ENCODE results near the gene UBE2M.
"Not testable (repeated sequence)": the region's sequence is repeated elsewhere in the genome, so short reads cannot be mapped to it uniquely, and the experiment has no call there.

The UBE2M gene

GRCh38 chr19:58558066-58558622 lies at the start of gene UBE2M:
UBE2M (minus strand) TSS chr19:58558611; CDS start chr19:58558381, 230 bp downstream.
- TF ChIP-seq CTCF (IDR thresholded peaks at IDR 0.05): no peak
- peaks cover 43% of the 10 kb centered on the region for H3K4me1 ChIP-seq

GRCh38 chr19:58607213-58607612 lies 48.8 kb upstream of the UBE2M start:
- H3K27ac ChIP-seq; H3K4me2 ChIP-seq (ENCODE audit: low read length); H3K27me3 ChIP-seq (ENCODE audit: control insufficient read depth, insufficient read depth, low read length); H2AFZ ChIP-seq; H3K79me2 ChIP-seq; H3K9ac ChIP-seq; H3K9me3 ChIP-seq (ENCODE audit: control insufficient read depth, low read length); H3K4me3 ChIP-seq (ENCODE audit: low read depth, low read length); H3K36me3 ChIP-seq (ENCODE audit: control insufficient read depth, insufficient read depth, low read length); H3K4me1 ChIP-seq: not testable (repeated sequence)

More at GRCh38 chr19:58558066-58558622, at the start of gene UBE2M:
- Histone ChIP-seq H3K36me3 (ENCODE audit: control insufficient read depth, insufficient read depth, low read length) (no peaks in the 10 kb centered on the region), H3K9ac (peak within 1 kb of the TSS; percentile 99), H3K27me3 (ENCODE audit: control insufficient read depth, insufficient read depth, low read length) (no peaks in the 10 kb centered on the region), H3K9me3 (ENCODE audit: control insufficient read depth, low read length) (no peaks in the 10 kb centered on the region), H3K27ac (peak within 1 kb of the TSS; percentile 100), H3K4me2 (ENCODE audit: low read length) (peak within 1 kb of the TSS; percentile 97), H3K4me3 (ENCODE audit: low read depth, low read length) (peak within 1 kb of the TSS; percentile 91), H3K79me2 (peaks cover 40% of the 10 kb centered on the region), H2AFZ (peak within 1 kb of the TSS; percentile 92)

GRCh38 chr19:58606251-58606896 lies 48.0 kb upstream of the UBE2M start:
- not testable (repeated sequence) for H3K27ac ChIP-seq; H3K4me3 ChIP-seq (ENCODE audit: low read depth, low read length); H3K36me3 ChIP-seq (ENCODE audit: control insufficient read depth, insufficient read depth, low read length); H3K27me3 ChIP-seq (ENCODE audit: control insufficient read depth, insufficient read depth, low read length); H3K4me1 ChIP-seq; H3K79me2 ChIP-seq; H3K9ac ChIP-seq; H2AFZ ChIP-seq; H3K4me2 ChIP-seq (ENCODE audit: low read length); H3K9me3 ChIP-seq (ENCODE audit: control insufficient read depth, low read length)
- TF ChIP-seq CTCF (IDR thresholded peaks at IDR 0.05): peak; percentile 55

GRCh38 chr19:58586133-58586765 lies 27.8 kb upstream of the UBE2M start:
- Histone ChIP-seq H3K4me3 (ENCODE audit: low read depth, low read length) (no peak overlapping the region), H3K27ac (no peak overlapping the region), H2AFZ (no peak overlapping the region), H3K79me2 (peaks cover 15% of the 10 kb centered on the region), H3K4me2 (ENCODE audit: low read length) (no peak overlapping the region), H3K27me3 (ENCODE audit: control insufficient read depth, insufficient read depth, low read length) (no peaks in the 10 kb centered on the region), H3K9me3 (ENCODE audit: control insufficient read depth, low read length) (no peaks in the 10 kb centered on the region), H3K9ac (no peak overlapping the region), H3K36me3 (ENCODE audit: control insufficient read depth, insufficient read depth, low read length) (no peaks in the 10 kb centered on the region), H3K4me1 (peaks cover 4% of the 10 kb centered on the region)
- TF ChIP-seq CTCF (IDR thresholded peaks at IDR 0.05): no peak

- H3K36me3 ChIP-seq (ENCODE audit: control insufficient read depth, insufficient read depth, low read length): no peaks in the 10 kb centered on the region
- no peak overlapping the region for H3K27ac ChIP-seq
- no peaks in the 10 kb centered on the region for H3K9me3 ChIP-seq (ENCODE audit: control insufficient read depth, low read length)
- H3K79me2 ChIP-seq: peaks cover 16% of the 10 kb centered on the region
- no peak overlapping the region for H3K9ac ChIP-seq
- H2AFZ ChIP-seq: no peak overlapping the region
- H3K4me3 ChIP-seq (ENCODE audit: low read depth, low read length): no peak overlapping the region
- H3K4me1 ChIP-seq: peaks cover 4% of the 10 kb centered on the region
- H3K27me3 ChIP-seq (ENCODE audit: control insufficient read depth, insufficient read depth, low read length): no peaks in the 10 kb centered on the region
- no peak overlapping the region for H3K4me2 ChIP-seq (ENCODE audit: low read length)
- TF ChIP-seq CTCF (IDR thresholded peaks at IDR 0.05): no peak
Measured at GRCh38 chr19:58585442-58586132, 27.2 kb upstream of the UBE2M start.
